ENCODE data around the gene CHST4.
"Not testable (repeated sequence)": the region's sequence is repeated elsewhere in the genome, so short reads cannot be mapped to it uniquely, and the experiment has no call there.

The CHST4 gene

DNA sequence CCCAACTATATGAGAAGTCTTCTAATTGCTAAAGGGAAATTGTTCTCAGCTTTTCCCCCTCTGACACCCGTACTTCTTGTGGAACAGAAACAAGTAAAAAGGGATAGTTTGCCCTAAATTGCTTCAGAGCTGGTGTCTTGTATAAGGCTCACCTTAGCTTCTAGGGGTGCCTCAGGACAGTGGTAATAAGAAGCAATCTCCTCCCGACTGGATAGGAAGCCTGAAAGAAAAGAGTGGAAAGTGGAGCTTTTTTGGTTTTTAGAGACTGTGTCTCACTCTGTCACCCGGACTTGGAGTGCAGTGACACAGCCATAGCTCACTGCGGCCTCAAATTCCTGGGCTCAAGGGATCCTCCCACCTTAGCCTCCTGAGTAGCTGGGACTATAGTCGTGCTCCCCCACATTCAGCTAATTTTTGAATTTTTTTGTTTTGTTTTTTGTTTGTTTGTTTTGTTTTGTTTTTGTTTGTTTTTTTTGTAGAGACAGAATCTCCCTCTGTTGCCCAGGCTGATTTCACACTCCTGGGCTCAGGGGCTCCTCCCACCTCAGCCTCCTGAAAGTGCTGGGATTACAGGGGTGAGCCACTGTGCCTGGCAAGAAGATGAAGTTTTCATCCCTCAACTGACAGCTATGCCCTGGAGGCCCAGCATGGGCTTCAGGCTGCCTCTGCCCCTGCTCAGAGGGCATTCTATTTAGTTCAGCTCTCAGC lies 47.3 kb downstream of the CHST4 start:
- in situ Hi-C loops (cut with HindIII; ENCODE audit: low sequenced_read_pairs): no loop called here
- no peak for DNase-seq (ENCODE audit: low read depth, low spot score)
- H3K4me3 ChIP-seq (ENCODE audit: low read depth, low read length): no peak overlapping the region
- TF ChIP-seq, protein P1, sequence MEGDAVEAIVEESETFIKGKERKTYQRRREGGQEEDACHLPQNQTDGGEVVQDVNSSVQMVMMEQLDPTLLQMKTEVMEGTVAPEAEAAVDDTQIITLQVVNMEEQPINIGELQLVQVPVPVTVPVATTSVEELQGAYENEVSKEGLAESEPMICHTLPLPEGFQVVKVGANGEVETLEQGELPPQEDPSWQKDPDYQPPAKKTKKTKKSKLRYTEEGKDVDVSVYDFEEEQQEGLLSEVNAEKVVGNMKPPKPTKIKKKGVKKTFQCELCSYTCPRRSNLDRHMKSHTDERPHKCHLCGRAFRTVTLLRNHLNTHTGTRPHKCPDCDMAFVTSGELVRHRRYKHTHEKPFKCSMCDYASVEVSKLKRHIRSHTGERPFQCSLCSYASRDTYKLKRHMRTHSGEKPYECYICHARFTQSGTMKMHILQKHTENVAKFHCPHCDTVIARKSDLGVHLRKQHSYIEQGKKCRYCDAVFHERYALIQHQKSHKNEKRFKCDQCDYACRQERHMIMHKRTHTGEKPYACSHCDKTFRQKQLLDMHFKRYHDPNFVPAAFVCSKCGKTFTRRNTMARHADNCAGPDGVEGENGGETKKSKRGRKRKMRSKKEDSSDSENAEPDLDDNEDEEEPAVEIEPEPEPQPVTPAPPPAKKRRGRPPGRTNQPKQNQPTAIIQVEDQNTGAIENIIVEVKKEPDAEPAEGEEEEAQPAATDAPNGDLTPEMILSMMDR (IDR thresholded peaks at IDR 0.05; ENCODE audit: low read depth, low read length): no peak

DNA sequence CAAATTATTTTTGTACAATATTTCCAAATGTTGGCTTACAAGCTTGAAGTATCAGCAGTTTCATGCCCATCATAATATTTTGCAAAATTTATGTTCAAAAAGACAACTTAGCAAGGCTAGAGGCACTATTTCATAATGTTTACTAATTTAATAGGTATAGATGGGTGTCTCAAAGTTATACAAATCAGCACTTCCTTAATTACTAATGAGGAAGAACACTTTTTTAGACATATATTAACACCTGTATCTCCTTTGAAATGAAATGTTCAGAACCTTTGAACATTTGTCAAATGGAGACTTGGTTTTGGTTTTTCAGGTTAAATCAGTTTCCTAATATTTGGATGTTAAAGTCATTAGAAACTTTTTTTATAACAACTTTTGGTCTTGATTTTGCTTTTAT lies 48.5 kb downstream of the CHST4 start:
- in situ Hi-C loops (cut with HindIII; ENCODE audit: low sequenced_read_pairs): no loop called here
- TF ChIP-seq, protein P1 (IDR thresholded peaks at IDR 0.05; ENCODE audit: low read depth, low read length): no peak
- H3K4me3 ChIP-seq (ENCODE audit: low read depth, low read length): no peak overlapping the region
- no peak for DNase-seq (ENCODE audit: low read depth, low spot score)

DNA sequence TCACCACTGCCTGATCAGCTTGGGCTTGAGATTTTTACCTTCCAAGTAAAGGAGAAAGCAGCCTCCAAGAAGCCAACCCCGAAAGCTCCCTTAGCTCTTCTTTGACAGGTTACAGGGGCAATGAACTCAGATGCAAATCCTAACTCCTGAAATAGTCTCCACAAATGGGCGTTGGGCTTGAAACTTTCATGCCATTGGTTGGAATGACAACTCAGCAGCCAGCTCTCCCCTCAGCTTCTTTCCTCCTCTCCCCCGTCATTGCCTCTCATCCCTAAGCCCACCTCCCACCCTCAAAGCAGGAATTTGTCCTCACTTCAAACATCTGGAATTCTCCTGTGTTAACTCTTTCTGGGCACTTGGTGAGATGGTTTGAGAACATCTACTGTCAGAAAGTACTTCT lies 50.7 kb downstream of the CHST4 start, which contains the start of gene TAT:
TSS of gene TAT (minus strand) at position 122 of the 400 bp plus-strand sequence. CDS start 677 bp downstream, outside the sequence.
- DNase-seq (ENCODE audit: low read depth, low spot score): no peak
- TF ChIP-seq, protein P1 (IDR thresholded peaks at IDR 0.05; ENCODE audit: low read depth, low read length): no peak
- in situ Hi-C loops (cut with HindIII; ENCODE audit: low sequenced_read_pairs): no loop called here
- no peak within 1 kb of the TSS for H3K4me3 ChIP-seq (ENCODE audit: low read depth, low read length)

DNA sequence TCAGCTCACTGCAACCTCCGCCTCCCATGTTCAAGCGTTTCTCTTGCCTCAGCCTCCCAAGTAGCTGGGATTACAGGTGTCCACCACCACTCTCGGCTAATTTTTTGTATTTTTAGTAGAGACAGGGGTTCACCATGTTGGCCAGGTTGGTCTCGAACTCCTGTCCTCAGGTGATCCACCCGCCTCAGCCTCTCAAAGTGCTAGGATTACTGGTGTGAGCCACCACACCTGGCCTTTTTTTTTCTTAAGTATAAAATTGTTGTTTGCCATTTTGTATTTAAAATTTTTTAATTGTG lies 56.3 kb downstream of the CHST4 start:
- H3K4me3 ChIP-seq (ENCODE audit: low read depth, low read length); in situ Hi-C loops (cut with HindIII; ENCODE audit: low sequenced_read_pairs); DNase-seq (ENCODE audit: low read depth, low spot score): not testable (repeated sequence)

DNA sequence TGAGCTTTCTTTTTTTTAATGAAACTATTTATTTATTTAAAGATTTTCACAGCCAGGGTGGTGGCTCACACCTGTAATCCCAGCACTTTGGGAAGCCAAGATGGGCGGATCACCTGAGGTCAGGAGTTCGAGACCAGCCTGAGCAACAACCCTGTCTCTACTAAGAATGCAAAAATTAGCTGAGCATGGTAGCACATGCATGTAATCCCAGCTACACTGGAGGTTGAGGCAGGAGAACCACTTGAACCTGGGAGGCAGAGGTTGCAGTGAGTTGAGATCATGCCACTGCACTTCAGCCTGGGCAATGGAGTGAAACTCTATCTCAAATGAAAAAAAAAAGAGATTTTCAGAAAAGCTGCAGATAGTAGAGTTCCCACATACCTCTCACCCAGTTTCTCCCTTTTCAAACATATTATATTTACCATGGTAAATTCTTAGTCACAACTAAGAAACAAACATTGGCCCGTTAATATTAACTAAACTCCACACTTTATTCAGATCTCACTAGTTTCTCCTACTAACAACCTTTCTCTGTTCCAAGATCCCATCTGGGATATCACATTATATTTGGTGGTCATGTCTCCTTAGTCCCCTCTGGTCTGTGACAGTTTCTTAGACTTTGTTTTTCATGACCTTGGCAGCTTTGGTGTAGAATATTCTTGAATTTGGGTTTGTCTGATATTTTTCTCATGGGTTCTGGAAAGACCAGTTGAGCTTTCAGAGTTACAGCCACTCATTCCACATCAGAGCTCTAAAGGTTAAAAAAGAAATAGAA lies 58.5 kb downstream of the CHST4 start:
- TF ChIP-seq, protein P1 (IDR thresholded peaks at IDR 0.05; ENCODE audit: low read depth, low read length): no peak
- no peak overlapping the region for H3K4me3 ChIP-seq (ENCODE audit: low read depth, low read length)
- in situ Hi-C loops (cut with HindIII; ENCODE audit: low sequenced_read_pairs): no loop called here
- DNase-seq (ENCODE audit: low read depth, low spot score): no peak

DNA sequence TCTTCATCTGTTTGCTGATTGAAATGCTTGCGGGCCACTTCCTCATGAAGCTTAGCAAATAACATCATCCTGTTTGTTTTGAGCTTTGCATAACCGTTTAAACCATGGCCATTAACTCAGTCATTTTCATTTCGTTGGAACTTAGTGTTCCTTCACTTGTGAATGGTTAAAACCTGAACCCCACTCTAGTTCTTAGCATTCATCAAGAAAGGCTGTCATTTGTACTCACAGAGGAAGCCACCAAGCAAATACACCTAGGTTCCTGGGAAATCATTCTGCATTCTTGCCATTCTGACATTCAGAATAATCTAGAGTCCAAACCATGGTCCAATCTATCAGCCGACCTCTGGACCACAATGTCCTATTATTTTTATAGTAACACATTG lies 59.1 kb downstream of the CHST4 start:
- in situ Hi-C loops (cut with HindIII; ENCODE audit: low sequenced_read_pairs): no loop called here
- TF ChIP-seq, protein P1 (IDR thresholded peaks at IDR 0.05; ENCODE audit: low read depth, low read length): no peak

More for the DNA sequence above, 59.1 kb downstream of the CHST4 start:
- DNase-seq (ENCODE audit: low read depth, low spot score): no peak
- no peak overlapping the region for H3K4me3 ChIP-seq (ENCODE audit: low read depth, low read length)

Measured in astrocyte of the spinal cord (primary cell).